AG08396 (cell line): ENCODE measurements around the gene VNN1.
"Not testable (repeated sequence)": the region's sequence is repeated elsewhere in the genome, so short reads cannot be mapped to it uniquely, and the experiment has no call there.

Experiments
- DNase-seq: peaks from one replicate; pipeline ENCODE4 v3.0.0; 2012; ENCODE audit warnings: low spot score, mixed read lengths

Gene VNN1

DNA sequence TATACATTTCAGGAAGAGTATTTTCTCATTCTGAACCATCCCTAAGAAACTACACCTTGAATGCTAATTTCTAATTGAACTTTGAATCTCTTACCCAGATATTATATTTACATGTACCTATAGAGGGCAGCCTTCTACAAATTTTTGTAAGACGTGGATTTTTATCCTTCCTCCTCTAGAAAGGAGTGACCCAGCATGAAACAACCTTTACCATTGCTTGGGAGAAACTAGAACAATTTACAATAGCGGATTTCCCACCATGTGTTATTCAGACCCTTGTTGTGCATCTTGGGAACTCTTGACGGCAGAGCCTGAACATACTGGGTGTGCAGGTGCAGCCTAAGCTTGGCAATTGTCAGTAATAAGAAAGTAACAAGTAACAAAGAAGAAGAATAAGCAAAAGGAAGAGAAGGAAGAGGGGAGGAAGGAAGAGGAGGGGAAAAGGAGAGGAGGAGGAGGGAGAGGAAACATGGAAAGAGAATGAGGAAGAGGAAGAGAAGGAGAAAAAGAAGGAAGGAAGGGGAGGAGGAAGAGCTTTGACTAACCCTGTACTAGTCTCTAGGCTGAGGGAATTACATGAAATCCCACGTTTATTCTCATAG lies 44.1 kb downstream of the VNN1 start:
- peak; percentile 31 for DNase-seq

DNA sequence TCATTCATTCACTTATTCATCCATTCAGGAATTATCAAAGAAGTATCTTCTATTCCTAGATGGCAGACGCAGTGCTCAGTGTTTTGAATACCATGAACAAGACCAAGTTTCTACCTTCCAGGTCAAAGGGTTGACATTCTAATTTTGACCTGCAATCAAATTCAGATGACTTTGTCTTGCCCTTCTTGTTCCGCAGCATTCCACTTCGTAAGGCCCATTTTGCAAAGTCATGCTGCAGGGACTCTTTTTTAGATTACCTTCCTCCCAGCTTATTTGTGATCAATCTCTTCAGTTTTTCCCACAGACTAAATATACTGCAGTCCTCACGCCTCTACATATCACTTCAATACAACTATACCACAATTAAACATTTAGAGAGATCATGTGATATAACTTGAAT lies 47.7 kb downstream of the VNN1 start:
- DNase-seq: no peak

DNA sequence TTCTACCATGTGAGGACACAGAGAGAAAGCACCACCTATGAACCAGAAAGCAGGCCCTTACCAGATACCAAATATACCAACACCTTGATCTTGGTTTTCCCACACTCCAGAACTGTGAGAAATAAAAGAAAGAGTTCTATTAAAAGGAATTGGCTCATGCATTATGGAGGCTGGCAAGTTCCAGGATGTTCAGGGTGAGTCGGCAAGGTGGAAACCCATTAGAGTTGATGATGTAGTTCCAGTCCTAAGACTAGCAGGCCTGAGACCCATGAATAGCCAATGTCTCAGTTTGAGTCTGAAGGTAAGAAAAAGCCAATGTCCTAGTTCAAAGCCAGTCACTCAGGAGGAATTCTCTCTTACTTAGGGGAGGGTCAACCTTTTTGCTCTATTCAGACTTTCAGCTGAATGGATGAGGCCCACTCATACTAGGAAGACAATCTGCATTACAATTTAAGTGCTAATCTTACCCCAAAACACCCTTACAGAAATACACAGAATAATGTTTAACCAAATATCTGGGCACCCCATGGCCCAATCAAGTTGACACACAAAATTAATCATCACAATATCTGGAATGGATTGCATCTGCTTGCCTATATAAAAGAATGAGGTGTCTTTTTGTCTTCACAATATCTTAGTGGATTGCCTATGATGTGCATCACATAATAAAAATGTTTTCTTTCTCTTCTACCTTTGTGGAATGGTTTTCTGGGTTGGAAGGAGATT lies 49.4 kb downstream of the VNN1 start:
- DNase-seq: no peak

DNA sequence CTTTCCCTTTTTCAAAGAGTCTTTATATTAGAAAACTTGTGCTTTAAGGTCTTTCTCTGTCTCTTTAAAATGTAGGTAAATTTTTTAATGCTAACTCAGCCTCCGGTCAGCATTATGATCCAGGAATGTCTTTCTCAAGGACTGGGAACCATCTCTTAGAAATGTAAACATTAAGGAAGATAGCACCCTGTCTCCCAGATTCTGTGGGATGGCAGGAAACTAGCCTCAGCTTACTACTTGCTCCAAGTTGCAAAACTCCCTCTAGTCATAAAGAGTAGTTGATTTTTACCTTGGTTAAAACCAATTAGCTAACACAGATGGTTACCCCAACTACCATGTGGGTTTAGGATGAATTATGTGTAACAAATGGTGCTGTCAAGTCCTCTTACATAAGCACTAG lies 50.2 kb downstream of the VNN1 start:
- no peak for DNase-seq

DNA sequence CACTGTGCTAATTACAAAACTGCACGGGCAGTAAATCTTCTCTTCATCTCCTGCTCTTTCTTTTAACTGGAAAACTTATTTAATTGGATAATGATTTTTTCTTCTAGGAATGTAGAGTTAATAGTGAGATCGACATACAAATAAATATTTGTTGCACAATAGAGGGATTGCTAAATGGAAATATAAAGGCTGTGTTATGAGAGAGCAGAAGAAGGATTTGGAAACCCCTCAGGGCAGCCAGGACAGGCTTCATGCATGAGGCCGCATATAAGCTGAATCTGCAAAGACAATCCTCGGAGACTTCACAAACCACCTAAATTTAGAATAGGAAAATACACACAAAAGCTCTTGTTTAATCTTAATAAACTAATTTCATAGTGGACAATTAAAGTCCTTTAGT lies 51.9 kb downstream of the VNN1 start:
- no peak for DNase-seq

DNA sequence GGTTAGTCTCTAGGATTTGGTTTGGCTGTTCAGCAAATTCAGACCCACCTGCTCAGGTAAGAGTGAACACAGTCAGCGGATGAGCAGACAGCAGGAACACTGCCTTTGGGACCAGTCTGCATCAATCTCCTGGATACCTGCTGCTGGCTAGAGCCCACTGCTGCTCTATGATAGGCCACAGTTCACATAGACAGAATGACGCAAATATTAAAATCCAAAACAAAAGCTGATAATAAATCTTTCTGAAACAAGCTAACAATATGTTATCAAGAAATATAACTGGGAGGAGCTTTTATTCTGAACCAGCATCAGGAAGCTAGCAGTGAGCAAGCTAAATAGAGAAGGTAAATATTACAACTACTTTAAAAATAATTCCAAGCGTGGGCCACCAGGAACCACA lies 54.8 kb downstream of the VNN1 start, which contains the start of gene TAAR1:
Gene TAAR1, minus strand, starts transcription at position 101 of the 400 bp plus-strand sequence. CDS start 13,179 bp downstream, outside the sequence.
- DNase-seq: no peak

DNA sequence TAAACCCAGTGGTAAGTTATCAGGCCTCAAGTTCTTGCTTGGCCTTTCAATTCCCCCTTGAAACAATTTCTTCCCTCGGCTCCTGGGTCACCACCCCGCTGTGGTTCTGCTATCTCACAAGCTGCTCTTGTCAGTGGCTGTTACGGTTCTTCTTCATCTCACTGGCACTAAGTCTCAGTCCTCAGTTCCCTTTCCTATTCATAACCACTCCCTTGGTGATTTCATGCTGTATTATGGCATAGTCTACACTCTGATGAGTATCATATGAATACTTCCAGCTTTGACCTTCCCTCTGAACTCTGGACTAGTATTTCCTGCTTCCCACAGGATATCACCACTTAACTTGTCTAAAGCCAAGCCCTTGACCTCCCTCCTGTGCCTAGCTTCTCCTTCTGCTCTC lies 62.8 kb downstream of the VNN1 start:
- DNase-seq: no peak

DNA sequence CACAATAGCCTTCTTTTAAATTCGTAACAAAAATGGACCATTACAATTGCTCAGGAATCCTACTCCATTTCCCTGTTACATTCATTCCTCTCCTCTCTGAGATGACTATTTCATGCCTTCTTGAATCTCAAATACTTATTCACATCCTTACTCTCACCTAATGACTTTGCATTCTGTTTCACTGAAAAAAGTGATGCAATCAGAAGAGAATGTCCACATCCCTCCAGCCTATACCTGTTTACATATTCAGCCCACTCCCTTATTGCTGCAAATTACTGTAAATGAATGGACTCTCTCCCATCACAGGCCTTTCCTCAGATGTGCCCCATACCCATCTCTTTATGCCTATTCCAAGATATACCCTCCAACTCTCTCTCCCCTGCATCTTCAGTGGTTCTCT lies 63.4 kb downstream of the VNN1 start:
- DNase-seq: no peak

DNA sequence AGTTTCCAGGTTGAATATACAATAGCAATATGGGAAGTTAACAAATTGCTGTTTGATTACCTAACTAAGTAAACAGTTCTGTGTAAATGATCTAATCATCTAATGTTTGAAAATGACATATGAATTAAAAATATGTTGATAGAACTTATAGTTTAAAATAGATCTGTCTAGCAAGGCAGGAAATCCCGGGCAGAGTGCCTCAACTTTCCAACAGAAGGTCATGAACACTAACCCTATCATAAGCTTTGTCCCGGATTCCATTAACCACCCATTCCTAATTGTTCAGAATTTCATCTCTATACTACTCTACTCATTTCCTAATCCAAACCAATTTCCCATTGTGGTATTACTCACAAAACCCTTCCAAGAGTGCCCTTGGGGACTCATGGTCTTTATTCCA lies 65.0 kb downstream of the VNN1 start:
- no peak for DNase-seq

DNA sequence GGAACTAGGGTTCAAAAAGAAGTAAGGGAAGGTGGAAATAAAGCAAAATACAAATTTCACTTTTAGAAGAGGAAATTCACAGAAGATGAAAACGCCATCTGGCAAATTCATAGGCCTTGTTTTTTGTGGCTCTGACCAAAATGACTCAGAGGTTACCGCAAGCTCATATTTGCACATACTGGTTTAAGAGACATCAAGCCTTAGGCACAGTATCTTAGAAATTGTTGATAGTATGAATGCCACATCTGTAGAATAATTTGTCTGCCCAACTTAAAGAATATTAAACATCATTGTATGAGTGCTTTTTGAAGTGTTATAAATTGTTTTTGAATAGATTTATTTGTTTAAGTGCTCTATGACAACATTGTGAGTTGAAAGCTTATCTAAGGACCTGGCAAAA lies 65.5 kb downstream of the VNN1 start:
- peak; percentile 18 for DNase-seq

DNA sequence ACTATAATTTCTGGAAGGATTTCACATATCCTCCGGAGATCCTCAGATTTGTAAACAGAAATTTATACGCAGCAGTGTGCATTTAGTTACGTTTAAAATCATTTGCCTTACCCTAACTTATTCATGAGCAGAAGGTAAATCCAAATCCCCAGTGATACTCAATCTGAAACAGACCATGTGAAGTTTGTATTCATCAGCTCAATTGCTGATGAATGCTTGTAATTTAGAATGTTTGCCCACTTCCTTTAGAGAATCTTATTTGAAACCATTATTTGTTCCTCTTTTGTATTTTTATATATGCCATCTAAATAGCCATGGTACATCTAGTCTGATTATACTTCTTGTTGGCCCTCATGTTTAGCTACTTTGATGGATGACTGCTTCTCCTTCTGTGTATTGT lies 70.3 kb downstream of the VNN1 start:
- DNase-seq: no peak

DNA sequence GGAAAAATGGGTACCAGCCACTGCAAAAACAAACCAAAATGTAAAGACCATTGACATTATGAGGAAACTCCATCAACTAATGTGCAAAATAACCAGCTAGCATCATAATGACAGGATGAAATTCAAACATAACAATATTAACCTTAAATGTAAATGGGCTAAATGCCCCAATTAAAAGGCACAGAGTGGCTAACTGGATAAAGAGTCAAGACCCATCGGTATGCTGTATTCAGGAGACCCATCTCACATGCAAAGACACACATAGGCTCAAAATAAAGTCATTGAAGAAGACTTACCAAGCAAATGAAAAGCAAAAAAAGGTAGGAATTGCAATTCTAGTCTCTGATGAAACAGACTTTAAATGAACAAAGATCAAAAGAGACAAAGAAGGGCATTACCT lies 76.7 kb downstream of the VNN1 start:
- DNase-seq: not testable (repeated sequence)

DNA sequence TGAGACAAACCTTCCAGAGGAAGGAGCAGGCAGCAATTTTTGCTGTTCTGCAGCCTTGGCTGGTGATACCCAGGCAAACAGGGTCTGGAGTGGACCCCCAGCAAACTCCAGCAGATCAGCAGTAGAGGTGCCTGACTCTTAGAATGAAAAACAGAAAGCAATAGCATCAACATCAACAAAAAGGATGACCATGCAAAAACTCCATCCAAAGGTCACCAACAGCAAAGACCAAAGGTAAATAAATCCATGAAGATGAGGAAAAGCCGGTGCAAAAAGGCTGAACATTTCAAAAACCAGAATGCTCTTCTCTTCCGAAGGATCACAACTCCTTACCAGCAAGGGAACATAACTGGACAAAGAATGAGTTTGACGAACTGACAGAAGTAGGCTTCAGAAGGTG lies 77.9 kb downstream of the VNN1 start:
- not testable (repeated sequence) for DNase-seq

DNA sequence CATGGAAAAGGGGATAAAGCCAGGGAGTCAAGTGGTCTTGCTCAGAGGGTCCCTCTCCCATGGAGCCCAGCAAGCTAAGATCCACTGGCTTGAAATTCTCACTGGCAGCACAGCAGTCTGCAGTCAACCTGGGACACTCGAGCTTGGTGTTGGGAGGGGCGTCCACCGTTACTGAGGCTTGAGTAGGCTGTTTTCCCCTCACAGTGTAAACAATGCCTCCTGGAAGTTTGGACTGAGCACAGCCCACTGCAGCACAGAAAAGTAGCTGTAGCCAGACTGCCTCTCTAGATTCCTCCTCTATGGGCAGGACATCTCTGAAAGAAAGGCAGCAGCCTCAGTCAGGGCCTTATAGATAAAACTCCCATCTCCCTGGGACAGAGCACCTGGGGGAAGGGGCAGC lies 78.6 kb downstream of the VNN1 start:
- not testable (repeated sequence) for DNase-seq

DNA sequence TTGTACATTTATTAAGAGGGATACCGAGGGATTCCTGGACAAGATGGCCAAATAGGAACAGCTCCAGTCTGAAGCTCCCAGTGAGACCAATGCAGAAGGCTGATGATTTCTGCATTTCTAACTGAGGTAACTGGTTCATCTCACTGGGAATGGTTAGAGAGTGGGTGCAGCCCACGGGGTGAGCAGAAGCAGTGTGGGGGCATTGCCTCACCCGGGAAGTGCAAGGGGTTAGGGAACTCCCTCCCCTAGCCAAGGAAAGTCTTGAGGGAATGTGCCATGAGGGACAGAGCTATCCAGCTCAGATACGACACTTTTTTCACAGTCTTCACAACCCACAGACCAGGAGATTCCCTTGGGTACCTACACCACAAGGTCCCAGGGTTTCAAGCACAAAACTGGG lies 79.1 kb downstream of the VNN1 start:
- no peak for DNase-seq

DNA sequence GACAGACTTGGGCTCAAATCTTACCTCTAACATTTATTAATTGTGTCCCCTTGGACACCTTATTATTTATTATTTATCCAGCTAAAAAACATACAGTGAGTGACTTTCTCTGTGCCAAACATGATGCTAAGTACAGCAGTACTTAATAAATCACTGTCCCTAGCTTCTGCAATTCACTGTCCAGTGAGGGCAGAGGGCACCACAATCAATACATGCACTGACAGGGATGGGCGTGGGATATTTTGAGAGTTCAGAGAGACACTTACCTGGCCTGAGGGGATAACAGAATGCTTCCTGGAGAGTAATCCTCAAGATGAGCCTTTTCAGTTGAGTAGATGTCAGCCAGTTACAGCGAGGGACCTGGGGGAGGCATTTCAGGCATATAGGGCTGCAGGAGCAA lies 80.5 kb downstream of the VNN1 start:
- DNase-seq: no peak
